GM21423 (cell line): Measurements from ENCODE around the gene AFDN.

ENCODE experiments used
- ATAC-seq: cut with Tn5 transposase; IDR thresholded peaks from one replicate; pipeline ENCODE4 v1.9.1; 2021; ENCODE audit warnings: mild to moderate bottlenecking, moderate library complexity; ENCODE audit not compliant: unreplicated experiment

Gene AFDN

GRCh38 chr6:167860550-167861226 lies 34.0 kb downstream of the AFDN start:
- no peak for ATAC-seq

- ATAC-seq, result no peak
These were observed 34.7 kb downstream of the AFDN start for GRCh38 chr6:167861424-167861823.

GRCh38 chr6:167863897-167864296 lies 37.2 kb downstream of the AFDN start:
- ATAC-seq, result no peak

GRCh38 chr6:167866642-167867041 lies 39.9 kb downstream of the AFDN start:
- no peak for ATAC-seq

GRCh38 chr6:167870321-167870720 lies 43.6 kb downstream of the AFDN start:
- ATAC-seq, result no peak

GRCh38 chr6:167872538-167873210 lies 46.0 kb downstream of the AFDN start:
- ATAC-seq, result no peak

GRCh38 chr6:167877994-167878779 lies 51.5 kb downstream of the AFDN start:
- no peak for ATAC-seq

GRCh38 chr6:167879612-167880011 lies 52.9 kb downstream of the AFDN start:
- ATAC-seq, result no peak

- ATAC-seq, result no peak
These were observed 54.6 kb downstream of the AFDN start for GRCh38 chr6:167881327-167881726.

- no peak for ATAC-seq
These were observed 55.5 kb downstream of the AFDN start for GRCh38 chr6:167882244-167882643.

- no peak for ATAC-seq
These were observed 61.4 kb downstream of the AFDN start for GRCh38 chr6:167888098-167888497.

GRCh38 chr6:167892835-167893815 lies 66.4 kb downstream of the AFDN start:
- ATAC-seq, result peak; percentile 95

GRCh38 chr6:167894965-167895364 lies 68.3 kb downstream of the AFDN start:
- ATAC-seq, result no peak

GRCh38 chr6:167896648-167897047 lies 69.9 kb downstream of the AFDN start:
- ATAC-seq, result no peak

- ATAC-seq, result no peak
These were observed 72.1 kb downstream of the AFDN start for GRCh38 chr6:167898673-167899311.

GRCh38 chr6:167904791-167905190 lies 78.1 kb downstream of the AFDN start:
- ATAC-seq, result no peak

GRCh38 chr6:167906899-167907298 lies 80.2 kb downstream of the AFDN start:
- no peak for ATAC-seq

- no peak for ATAC-seq
These were observed 81.3 kb downstream of the AFDN start for GRCh38 chr6:167907837-167908681.

- no peak for ATAC-seq
These were observed 83.3 kb downstream of the AFDN start for GRCh38 chr6:167910007-167910406.
